GM12872 (cell line): ENCODE results near the gene TMTC1.

Experiments
- CTCF ChIP-seq: IDR thresholded peaks from 3 replicates; pipeline ENCODE4 v1.5.1; 2011; ENCODE audit warnings: low read depth, mild to moderate bottlenecking, low read length, moderate library complexity; ENCODE audit not compliant: insufficient read depth

TMTC1 gene

GRCh38 chr12:29730481-29730880 is 53.3 kb downstream of the TMTC1 start:
- no peak for TF ChIP-seq CTCF

- TF ChIP-seq CTCF, result no peak
Measured at GRCh38 chr12:29728030-29728429, 55.7 kb downstream of the TMTC1 start.

- TF ChIP-seq CTCF, result no peak
Measured at GRCh38 chr12:29726741-29727348, 56.9 kb downstream of the TMTC1 start.

GRCh38 chr12:29726321-29726692 is 57.4 kb downstream of the TMTC1 start:
- no peak for TF ChIP-seq CTCF

GRCh38 chr12:29725587-29726320 is 58.0 kb downstream of the TMTC1 start:
- no peak for TF ChIP-seq CTCF

GRCh38 chr12:29722164-29722563 is 61.6 kb downstream of the TMTC1 start:
- no peak for TF ChIP-seq CTCF

GRCh38 chr12:29719381-29719780 is 64.4 kb downstream of the TMTC1 start:
- no peak for TF ChIP-seq CTCF
